Keratinocyte (primary cell): ENCODE measurements around the gene TLL1. TPM values are rescaled to one million over a fixed set of nuclear protein-coding genes. Genes with fewer than 3 reads are reported as not detected.

Experiments
- DNase-seq: peaks from one replicate; pipeline ENCODE4 v3.0.0-alpha.2; 2011; ENCODE audit warnings: low read depth, missing footprints, low spot score
- FAIRE-seq: peaks from 2 replicates; lab custom pipeline; 2011; peaks lifted over from hg19 to GRCh38; lab: Jason Lieb, UNC
- H2AFZ ChIP-seq: 2 replicates; pipeline ENCODE4 v1.6.0; 2012; ENCODE audit warnings: low read length, control low read depth, inconsistent platforms; ENCODE audit not compliant: control insufficient read depth
- H3K27ac ChIP-seq: 2 replicates; pipeline ENCODE4 v1.5.1; 2011; ENCODE audit warnings: low read length; ENCODE audit not compliant: control insufficient read depth, insufficient read depth
- H3K27me3 ChIP-seq: 3 replicates; pipeline ENCODE4 v1.6.0; 2011; ENCODE audit warnings: low read length; ENCODE audit not compliant: control insufficient read depth, insufficient read depth; ENCODE audit errors: extremely low read depth
- H3K36me3 ChIP-seq, 2 experiments: 2 replicates in 1 of 2; 3 replicates in 1 of 2; pipeline ENCODE4 v1.5.1; 2011; ENCODE audit warnings: low read length in 2 of 2, mild to moderate bottlenecking in 1 of 2; ENCODE audit not compliant: control insufficient read depth in 2 of 2, insufficient read depth in 2 of 2; ENCODE audit errors: extremely low read depth in 1 of 2
- H3K4me1 ChIP-seq: 3 replicates; pipeline ENCODE4 v1.5.1; 2011; ENCODE audit warnings: low read length; ENCODE audit not compliant: control insufficient read depth, insufficient read depth; ENCODE audit errors: extremely low read depth
- H3K4me2 ChIP-seq: 3 replicates; pipeline ENCODE4 v1.6.0; 2011; ENCODE audit warnings: low read depth, low read length; ENCODE audit not compliant: control insufficient read depth, insufficient read depth; ENCODE audit errors: extremely low read depth
- H3K4me3 ChIP-seq, 3 experiments: fragments of 200-600 bp in 1 of 3; sonication (generic) in 1 of 3; 2 replicates in 2 of 3; 3 replicates in 1 of 3; pipeline ENCODE4 v1.5.1; 2011 to 2016; ENCODE audit warnings: low read length in 3 of 3, mild to moderate bottlenecking in 3 of 3, control low read depth in 2 of 3, inconsistent platforms in 1 of 3, low read depth in 1 of 3, mixed read lengths in 1 of 3, mixed run types in 1 of 3, moderate library complexity in 1 of 3; ENCODE audit not compliant: control insufficient read depth in 2 of 3, insufficient read depth in 2 of 3; ENCODE audit errors: extremely low read depth in 1 of 3
- H3K79me2 ChIP-seq: 2 replicates; pipeline ENCODE4 v1.6.0; 2012; ENCODE audit warnings: low read length; ENCODE audit not compliant: control insufficient read depth, insufficient read depth
- H3K9ac ChIP-seq: 3 replicates; pipeline ENCODE4 v1.6.0; 2011; ENCODE audit warnings: low read length; ENCODE audit not compliant: control insufficient read depth, insufficient read depth; ENCODE audit errors: extremely low read depth
- H3K9me1 ChIP-seq: 3 replicates; pipeline ENCODE4 v1.6.0; 2011; ENCODE audit warnings: low read length; ENCODE audit not compliant: control insufficient read depth, insufficient read depth; ENCODE audit errors: extremely low read depth
- H3K9me3 ChIP-seq: 2 replicates; pipeline ENCODE4 v1.5.1; 2012; ENCODE audit warnings: low read depth, low read length; ENCODE audit not compliant: control insufficient read depth
- H4K20me1 ChIP-seq: 3 replicates; pipeline ENCODE4 v1.6.0; 2011; ENCODE audit warnings: low read length; ENCODE audit not compliant: control insufficient read depth, insufficient read depth; ENCODE audit errors: extremely low read depth
- CTCF ChIP-seq, 3 experiments: IDR thresholded peaks in 1 of 3; conservative IDR thresholded peaks in 1 of 3; optimal IDR thresholded peaks in 1 of 3; 2 replicates in 2 of 3; 3 replicates in 1 of 3; pipeline versions ENCODE3 to v1.5.1; 2011; ENCODE audit warnings: low read length in 3 of 3, mild to moderate bottlenecking in 3 of 3, moderate library complexity in 2 of 3, control low read depth in 1 of 3, inconsistent platforms in 1 of 3; ENCODE audit not compliant: insufficient read depth in 2 of 3; ENCODE audit errors: extremely low read depth in 1 of 3
- EZH2 ChIP-seq: IDR thresholded peaks from one replicate; pipeline ENCODE4 v1.6.1; 2012; ENCODE audit warnings: inconsistent platforms, mild to moderate bottlenecking, low read length, moderate library complexity
- dilution Hi-C: fragments of 300-500 bp; cut with MboI; formaldehyde crosslinking; loops from one replicate; pipeline ENCODE4 v1.7.0; 2020; ENCODE audit warnings: low sequenced_read_pairs; ENCODE audit not compliant: extremely low pct_ligation_motif_present
- polyA plus RNA-seq, 5 experiments: library from polyadenylated mRNA; depleted of rRNA in 3 of 5; stranded (reverse) in 3 of 5; stranded (forward) in 1 of 5; unstranded in 1 of 5; fragments of >200 nt; gene quantifications; 1 replicate in 1 of 5; 2 replicates in 3 of 5; 3 replicates in 1 of 5; pipeline versions ENCODE4 v1.2.1 to v1.2.3, GENCODE V29; 2011 to 2012; ENCODE audit warnings: missing spikeins in 2 of 5, low read depth in 1 of 5, low replicate concordance in 1 of 5

Gene TLL1
- polyA plus RNA-seq, 1 donor (not counting 4 experiments of a cell fraction or from before 2014, with no cell fraction given), result 1.5 TPM

DNA sequence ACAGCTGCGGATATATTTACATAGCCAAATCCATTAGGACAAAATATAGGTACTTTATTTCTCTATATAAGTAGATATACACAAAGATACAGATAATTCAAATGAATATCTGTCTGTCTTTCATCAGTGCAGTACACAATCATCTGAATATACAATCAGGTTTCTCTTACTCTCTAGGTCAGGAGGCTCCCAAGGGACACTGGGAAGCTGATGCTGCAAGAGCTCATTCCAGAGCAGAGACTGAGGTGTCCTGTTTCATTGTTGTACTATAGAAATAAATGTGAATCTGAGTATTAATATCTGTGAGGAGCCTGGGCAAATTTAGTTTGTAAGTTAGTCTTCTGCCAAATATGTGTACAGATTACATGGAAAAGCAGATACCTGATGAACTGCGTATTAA lies 4.2 kb downstream of the TLL1 start:
- H3K79me2 ChIP-seq, result no peaks in the 10 kb centered on the region
- no peaks in the 10 kb centered on the region for H3K9me1 ChIP-seq
- no peak for TF ChIP-seq CTCF (optimal IDR thresholded peaks at IDR 0.05 in 1 of 3, IDR thresholded peaks at IDR 0.05 in 1 of 3, conservative IDR thresholded peaks at IDR 0.05 in 1 of 3; ENCODE audit: extremely low read depth in 1 of 3, insufficient read depth in 2 of 3, low read length in 3 of 3)
- TF ChIP-seq EZH2, result no peak
- H3K36me3 ChIP-seq, result no peaks in the 10 kb centered on the region
- no peaks in the 10 kb centered on the region for H4K20me1 ChIP-seq
- no peak overlapping the region for H3K27ac ChIP-seq
- H3K4me1 ChIP-seq, result peaks cover 11% of the 10 kb centered on the region
- H2AFZ ChIP-seq, result no peak overlapping the region
- FAIRE-seq (no peak), DNase-seq (no peak)
- dilution Hi-C loops, result no loop called here
- H3K4me3 ChIP-seq, result no peak overlapping the region
- H3K4me2 ChIP-seq, result no peak overlapping the region
- H3K9me3 ChIP-seq, result no peaks in the 10 kb centered on the region
- no peak overlapping the region for H3K9ac ChIP-seq
- H3K27me3 ChIP-seq, result no peaks in the 10 kb centered on the region

GRCh38 chr4:165879641-165880040 lies 6.6 kb downstream of the TLL1 start:
- DNase-seq (no peak), FAIRE-seq (no peak)
- no peaks in the 10 kb centered on the region for H3K36me3 ChIP-seq
- TF ChIP-seq EZH2 (no peak), CTCF (optimal IDR thresholded peaks at IDR 0.05 in 1 of 3, IDR thresholded peaks at IDR 0.05 in 1 of 3, conservative IDR thresholded peaks at IDR 0.05 in 1 of 3; ENCODE audit: extremely low read depth in 1 of 3, insufficient read depth in 2 of 3, low read length in 3 of 3) (no peak)
- no peaks in the 10 kb centered on the region for H4K20me1 ChIP-seq
- H2AFZ ChIP-seq, result no peak overlapping the region
- no peaks in the 10 kb centered on the region for H3K27me3 ChIP-seq
- no peak overlapping the region for H3K27ac ChIP-seq
- dilution Hi-C loops, result no loop called here
- H3K9me1 ChIP-seq, result no peaks in the 10 kb centered on the region
- H3K9ac ChIP-seq, result no peak overlapping the region
- H3K4me2 ChIP-seq, result no peak overlapping the region
- H3K4me1 ChIP-seq, result peaks cover 8% of the 10 kb centered on the region
- H3K4me3 ChIP-seq, result no peak overlapping the region
- H3K9me3 ChIP-seq, result no peaks in the 10 kb centered on the region
- H3K79me2 ChIP-seq, result no peaks in the 10 kb centered on the region
